ENCODE measurements around the gene CBX2.
A peak's percentile ranks its signal among the peaks of the same experiment; 100 is the strongest.

DNA sequence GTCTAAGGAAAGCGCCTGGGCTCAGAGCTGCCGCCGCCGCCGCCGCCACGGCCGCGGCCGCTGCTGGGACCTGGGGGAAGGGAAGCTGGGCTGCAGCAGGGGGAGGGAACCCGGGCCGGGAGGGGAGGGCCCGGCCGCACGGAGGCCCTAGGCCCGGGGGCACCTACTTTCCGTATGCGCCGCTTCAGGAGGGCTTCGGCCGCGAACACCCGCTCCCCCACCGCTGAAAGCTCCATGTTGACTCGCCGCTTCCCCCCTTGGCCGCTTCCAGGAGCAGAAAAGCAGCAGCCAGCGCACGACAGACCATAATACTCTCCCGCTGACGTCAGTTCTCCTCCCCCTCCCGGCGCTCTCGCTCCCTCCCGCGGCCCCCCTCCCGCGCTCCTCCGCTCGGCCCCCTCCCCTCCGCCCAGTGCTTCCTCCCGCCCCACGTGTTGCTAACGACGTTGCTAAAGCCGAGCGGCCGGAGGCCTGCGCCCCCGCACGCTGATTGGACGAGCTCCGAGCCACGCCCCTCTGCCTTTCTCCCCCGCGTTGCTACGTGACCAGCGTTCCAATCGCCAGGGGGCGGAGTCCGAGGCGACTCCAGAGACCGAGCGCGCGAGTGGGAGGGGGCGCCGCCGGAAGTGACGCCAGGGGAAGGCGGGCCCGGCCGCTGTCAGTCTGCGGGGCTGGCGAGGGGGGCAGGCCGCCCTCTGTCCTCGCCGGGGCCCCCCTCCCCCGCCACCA, 19.0 kb downstream of the CBX2 start, which contains the start of gene CBX8:
- TF ChIP-seq SIN3A (IDR thresholded peaks at IDR 0.05; ENCODE audit: borderline replicate concordance, insufficient read depth, low read length) (no peak; the same call in 1 of the 2 replicates), POLR2AphosphoS5 (IDR thresholded peaks at IDR 0.05; ENCODE audit: low read depth, low read length) (peak; percentile 86), TAF1 (IDR thresholded peaks at IDR 0.05; ENCODE audit: borderline replicate concordance, insufficient read depth, low read length) (peak; percentile 63; the same call in 1 of the 2 replicates)
- TF ChIP-seq, protein P1, sequence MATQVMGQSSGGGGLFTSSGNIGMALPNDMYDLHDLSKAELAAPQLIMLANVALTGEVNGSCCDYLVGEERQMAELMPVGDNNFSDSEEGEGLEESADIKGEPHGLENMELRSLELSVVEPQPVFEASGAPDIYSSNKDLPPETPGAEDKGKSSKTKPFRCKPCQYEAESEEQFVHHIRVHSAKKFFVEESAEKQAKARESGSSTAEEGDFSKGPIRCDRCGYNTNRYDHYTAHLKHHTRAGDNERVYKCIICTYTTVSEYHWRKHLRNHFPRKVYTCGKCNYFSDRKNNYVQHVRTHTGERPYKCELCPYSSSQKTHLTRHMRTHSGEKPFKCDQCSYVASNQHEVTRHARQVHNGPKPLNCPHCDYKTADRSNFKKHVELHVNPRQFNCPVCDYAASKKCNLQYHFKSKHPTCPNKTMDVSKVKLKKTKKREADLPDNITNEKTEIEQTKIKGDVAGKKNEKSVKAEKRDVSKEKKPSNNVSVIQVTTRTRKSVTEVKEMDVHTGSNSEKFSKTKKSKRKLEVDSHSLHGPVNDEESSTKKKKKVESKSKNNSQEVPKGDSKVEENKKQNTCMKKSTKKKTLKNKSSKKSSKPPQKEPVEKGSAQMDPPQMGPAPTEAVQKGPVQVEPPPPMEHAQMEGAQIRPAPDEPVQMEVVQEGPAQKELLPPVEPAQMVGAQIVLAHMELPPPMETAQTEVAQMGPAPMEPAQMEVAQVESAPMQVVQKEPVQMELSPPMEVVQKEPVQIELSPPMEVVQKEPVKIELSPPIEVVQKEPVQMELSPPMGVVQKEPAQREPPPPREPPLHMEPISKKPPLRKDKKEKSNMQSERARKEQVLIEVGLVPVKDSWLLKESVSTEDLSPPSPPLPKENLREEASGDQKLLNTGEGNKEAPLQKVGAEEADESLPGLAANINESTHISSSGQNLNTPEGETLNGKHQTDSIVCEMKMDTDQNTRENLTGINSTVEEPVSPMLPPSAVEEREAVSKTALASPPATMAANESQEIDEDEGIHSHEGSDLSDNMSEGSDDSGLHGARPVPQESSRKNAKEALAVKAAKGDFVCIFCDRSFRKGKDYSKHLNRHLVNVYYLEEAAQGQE (IDR thresholded peaks at IDR 0.05; ENCODE audit: insufficient read depth in 1 of 2, low read depth in 2 of 2, low read length in 2 of 2): no peak
